ENCODE data around the gene RIN2.

GRCh38 chr20:19712721-19713260 is 45.3 kb upstream of the RIN2 start:
- TF ChIP-seq, protein P1, sequence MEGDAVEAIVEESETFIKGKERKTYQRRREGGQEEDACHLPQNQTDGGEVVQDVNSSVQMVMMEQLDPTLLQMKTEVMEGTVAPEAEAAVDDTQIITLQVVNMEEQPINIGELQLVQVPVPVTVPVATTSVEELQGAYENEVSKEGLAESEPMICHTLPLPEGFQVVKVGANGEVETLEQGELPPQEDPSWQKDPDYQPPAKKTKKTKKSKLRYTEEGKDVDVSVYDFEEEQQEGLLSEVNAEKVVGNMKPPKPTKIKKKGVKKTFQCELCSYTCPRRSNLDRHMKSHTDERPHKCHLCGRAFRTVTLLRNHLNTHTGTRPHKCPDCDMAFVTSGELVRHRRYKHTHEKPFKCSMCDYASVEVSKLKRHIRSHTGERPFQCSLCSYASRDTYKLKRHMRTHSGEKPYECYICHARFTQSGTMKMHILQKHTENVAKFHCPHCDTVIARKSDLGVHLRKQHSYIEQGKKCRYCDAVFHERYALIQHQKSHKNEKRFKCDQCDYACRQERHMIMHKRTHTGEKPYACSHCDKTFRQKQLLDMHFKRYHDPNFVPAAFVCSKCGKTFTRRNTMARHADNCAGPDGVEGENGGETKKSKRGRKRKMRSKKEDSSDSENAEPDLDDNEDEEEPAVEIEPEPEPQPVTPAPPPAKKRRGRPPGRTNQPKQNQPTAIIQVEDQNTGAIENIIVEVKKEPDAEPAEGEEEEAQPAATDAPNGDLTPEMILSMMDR (IDR thresholded peaks at IDR 0.05): no peak
- no peak for TF ChIP-seq POLR2A (IDR thresholded peaks at IDR 0.05)

All from Peyer's patch (tissue), 4 donors.